H1 (cell line): Measurements from ENCODE around the gene GRID2. TPM values are rescaled to one million over a fixed set of nuclear protein-coding genes. Genes with fewer than 3 reads are reported as not detected.
A peak's percentile ranks its signal among the peaks of the same experiment; 100 is the strongest.

Experiments used
- CTCF ChIA-PET: fragments of 300-600 bp; sonication (Branson Sonifier 250); formaldehyde crosslinking; loops from one replicate; lab custom pipeline; 2021; ENCODE audit not compliant: partially characterized antibody; lab: Charles Lee
- POLR2A ChIA-PET: fragments of 300-600 bp; sonication (Branson Sonifier 250); formaldehyde crosslinking; loops from one replicate; lab custom pipeline; 2021; ENCODE audit warnings: inconsistent platforms; ENCODE audit not compliant: partially characterized antibody; lab: Charles Lee
- DNase-seq, 2 experiments: peaks; one replicate each; pipeline versions ENCODE4 v3.0.0 to v3.0.0-alpha.2; 2010 to 2022; ENCODE audit warnings: low spot score in 2 of 2, low read depth in 1 of 2, mixed read lengths in 1 of 2
- FAIRE-seq: peaks from 2 replicates; lab custom pipeline; 2011; peaks lifted over from hg19 to GRCh38; lab: Jason Lieb, UNC
- H2AFZ ChIP-seq: 2 replicates; pipeline ENCODE4 v1.8.1; 2012; ENCODE audit warnings: low read length, inconsistent platforms
- H2AK5ac ChIP-seq: 2 replicates; pipeline ENCODE4 v1.6.1; 2013; ENCODE audit warnings: low read depth, low read length
- H2BK120ac ChIP-seq: replicated peaks from 2 replicates; pipeline ENCODE3; 2013; ENCODE audit warnings: low read depth, low read length, inconsistent platforms
- H2BK12ac ChIP-seq: 2 replicates; pipeline ENCODE4 v1.6.1; 2013; ENCODE audit warnings: low read depth, low read length
- H2BK15ac ChIP-seq: 2 replicates; pipeline ENCODE4 v1.6.1; 2013; ENCODE audit warnings: low read length
- H2BK20ac ChIP-seq: 2 replicates; pipeline ENCODE4 v1.6.1; 2013; ENCODE audit warnings: low read length
- H2BK5ac ChIP-seq: 2 replicates; pipeline ENCODE4 v1.6.1; 2013; ENCODE audit warnings: low read depth, low read length
- H3K14ac ChIP-seq: 2 replicates; pipeline ENCODE4 v1.6.1; 2013; ENCODE audit warnings: inconsistent platforms; ENCODE audit not compliant: insufficient read length
- H3K18ac ChIP-seq: 2 replicates; pipeline ENCODE4 v1.6.1; 2013; ENCODE audit warnings: low read length; ENCODE audit errors: extremely low read depth
- H3K23ac ChIP-seq: 2 replicates; pipeline ENCODE4 v1.6.1; 2013; ENCODE audit warnings: inconsistent platforms; ENCODE audit not compliant: insufficient read length
- H3K23me2 ChIP-seq: 2 replicates; pipeline ENCODE4 v1.6.1; 2013; ENCODE audit warnings: low read depth, low read length
- H3K27ac ChIP-seq: 2 replicates; pipeline ENCODE4 v1.6.1; 2011; ENCODE audit warnings: low read depth, low read length, inconsistent platforms
- H3K27me3 ChIP-seq, 4 experiments: replicated peaks in 1 of 4; 1 replicate in 1 of 4; 2 replicates in 3 of 4; pipeline versions ENCODE4 v1.6.1 to v1.8.1; 2011 to 2013; ENCODE audit warnings: low read length in 3 of 4, mild to moderate bottlenecking in 3 of 4, inconsistent platforms in 2 of 4, mixed read lengths in 2 of 4, moderate library complexity in 1 of 4; ENCODE audit not compliant: control insufficient read depth in 3 of 4, insufficient read depth in 3 of 4; ENCODE audit errors: extremely low read depth in 1 of 4
- H3K36me3 ChIP-seq, 4 experiments: 2 replicates each; pipeline versions ENCODE4 v1.6.1 to v1.8.1; 2011 to 2013; ENCODE audit warnings: mild to moderate bottlenecking in 4 of 4, low read length in 3 of 4, moderate library complexity in 2 of 4, control low read depth in 1 of 4, inconsistent platforms in 1 of 4; ENCODE audit not compliant: insufficient read depth in 4 of 4, control insufficient read depth in 2 of 4
- H3K4ac ChIP-seq: replicated peaks from 2 replicates; pipeline ENCODE3; 2013; ENCODE audit warnings: low read length, low read depth, mixed read lengths, inconsistent platforms; ENCODE audit not compliant: insufficient read length
- H3K4me1 ChIP-seq, 4 experiments: replicated peaks in 1 of 4; 1 replicate in 1 of 4; 2 replicates in 3 of 4; pipeline versions ENCODE4 v1.6.1 to v1.8.1; 2011 to 2013; ENCODE audit warnings: low read length in 3 of 4, inconsistent platforms in 2 of 4, mixed read lengths in 1 of 4; ENCODE audit not compliant: insufficient read depth in 4 of 4, control insufficient read depth in 3 of 4
- H3K4me2 ChIP-seq, 2 experiments: 2 replicates each; pipeline versions ENCODE4 v1.6.1 to v1.8.1; 2011 to 2013; ENCODE audit warnings: low read depth in 2 of 2, low read length in 2 of 2, control low read depth in 1 of 2, inconsistent platforms in 1 of 2, mild to moderate bottlenecking in 1 of 2; ENCODE audit not compliant: insufficient read depth in 1 of 2
- H3K4me3 ChIP-seq, 4 experiments: fragments of 200-600, 300-600 bp in 1 of 4; sonication (generic), shearing (Covaris generic), sonication (Bioruptor Twin) in 1 of 4; 2 replicates each; pipeline versions ENCODE4 v1.5.1 to v1.8.1; 2011 to 2016; ENCODE audit warnings: low read length in 4 of 4, low read depth in 3 of 4, control low read depth in 2 of 4, inconsistent platforms in 2 of 4, mild to moderate bottlenecking in 2 of 4, mixed read lengths in 1 of 4, moderate library complexity in 1 of 4; ENCODE audit not compliant: insufficient read depth in 2 of 4; ENCODE audit errors: extremely low read depth in 1 of 4
- H3K56ac ChIP-seq: replicated peaks from 2 replicates; pipeline ENCODE3; 2013; ENCODE audit warnings: low read depth, mild to moderate bottlenecking, mixed read lengths, low read length, inconsistent platforms; ENCODE audit not compliant: insufficient read length
- H3K79me1 ChIP-seq: 2 replicates; pipeline ENCODE4 v1.6.1; 2013; ENCODE audit warnings: low read depth, low read length, control low read depth
- H3K79me2 ChIP-seq, 2 experiments: 2 replicates each; pipeline versions ENCODE4 v1.6.1 to v1.8.1; 2012 to 2013; ENCODE audit warnings: low read length in 2 of 2, mild to moderate bottlenecking in 2 of 2, inconsistent platforms in 1 of 2; ENCODE audit not compliant: insufficient read depth in 2 of 2, control insufficient read depth in 1 of 2
- H3K9ac ChIP-seq, 4 experiments: replicated peaks in 1 of 4; 1 replicate in 1 of 4; 2 replicates in 3 of 4; pipeline versions ENCODE4 v1.6.1 to v1.8.1; 2011 to 2013; ENCODE audit warnings: low read depth in 3 of 4, low read length in 3 of 4, control low read depth in 2 of 4, mild to moderate bottlenecking in 2 of 4, moderate library complexity in 2 of 4, inconsistent platforms in 1 of 4; ENCODE audit errors: extremely low read depth in 1 of 4
- H3K9me3 ChIP-seq, 2 experiments: 2 replicates each; pipeline versions ENCODE4 v1.6.1 to v1.8.1; 2012 to 2013; ENCODE audit warnings: mild to moderate bottlenecking in 2 of 2, moderate library complexity in 2 of 2, control low read depth in 1 of 2, inconsistent platforms in 1 of 2, low read depth in 1 of 2, low read length in 1 of 2, mixed read lengths in 1 of 2; ENCODE audit not compliant: insufficient read depth in 2 of 2
- H4K20me1 ChIP-seq, 2 experiments: replicated peaks in 1 of 2; 2 replicates each; pipeline versions ENCODE3 to v1.8.1; 2011 to 2013; ENCODE audit warnings: inconsistent platforms in 2 of 2, low read length in 2 of 2, mild to moderate bottlenecking in 1 of 2; ENCODE audit not compliant: insufficient read depth in 2 of 2, control insufficient read depth in 1 of 2
- H4K5ac ChIP-seq: 2 replicates; pipeline ENCODE4 v1.6.1; 2013; ENCODE audit warnings: low read length, low read depth, mixed read lengths, inconsistent platforms; ENCODE audit not compliant: insufficient read length
- H4K8ac ChIP-seq: 2 replicates; pipeline ENCODE4 v1.8.0; 2013; ENCODE audit warnings: mild to moderate bottlenecking, moderate library complexity, low read length, inconsistent platforms; ENCODE audit not compliant: insufficient read depth; ENCODE audit errors: extremely low read depth
- H4K91ac ChIP-seq: replicated peaks from 2 replicates; pipeline ENCODE3; 2013; ENCODE audit warnings: low read length, mixed read lengths, inconsistent platforms; ENCODE audit not compliant: insufficient read length
- PHF8 ChIP-seq: fragments of 200-600 bp; sonication (generic); conservative IDR thresholded peaks from 2 replicates; pipeline ENCODE4 v1.7.1; 2012; ENCODE audit warnings: low read depth, mild to moderate bottlenecking, inconsistent platforms, low read length, moderate library complexity
- TAF7 ChIP-seq: optimal IDR thresholded peaks from 2 replicates; pipeline ENCODE3; 2011; ENCODE audit warnings: low read depth, mild to moderate bottlenecking, inconsistent platforms, low read length, moderate library complexity, borderline replicate concordance
- WGBS, 2 experiments: shearing (Covaris generic) in 1 of 2; methylation state at CpG; one replicate each; pipeline versions ENCODE4 v1.1.6 to v1.1.7; 2013 to 2015; ENCODE audit warnings: low lambda C conversion rate in 2 of 2, mixed read lengths in 2 of 2, inconsistent platforms in 1 of 2, low coverage in 1 of 2, missing lambda C conversion rate in 1 of 2; ENCODE audit not compliant: insufficient replicate concordance in 2 of 2, insufficient coverage in 1 of 2, insufficient read length in 1 of 2; ENCODE audit errors: extremely low coverage in 1 of 2, missing lambda C conversion rate in 1 of 2; 5-methylcytosine and 5-hydroxymethylcytosine counted together
- polyA plus RNA-seq, 7 experiments: library from polyadenylated mRNA; depleted of rRNA in 3 of 7; stranded (reverse) in 5 of 7; unstranded in 2 of 7; fragments of >200 nt in 5 of 7; fragments of 200-250 nt in 2 of 7; gene quantifications; 1 replicate in 5 of 7; 2 replicates in 1 of 7; 4 replicates in 1 of 7; pipeline versions ENCODE4 v1.2.1 to v1.2.3, GENCODE V29; 2011 to 2013; ENCODE audit warnings: missing spikeins in 2 of 7, mixed read lengths in 2 of 7
- total RNA-seq: library from RNA; stranded (reverse); fragmentation: NEBNext Ultra II Directional; extraction: Animal tissue kit (Norgen Biotek cat#: 25700); gene quantifications from 2 replicates; pipeline ENCODE4 v1.2.1, GENCODE V29; 2021
- TF ChIP-seq, protein P1 (sequence below), 3 experiments: IDR thresholded peaks; 1 replicate in 2 of 3; 2 replicates in 1 of 3; pipeline versions ENCODE4 v1.5.1 to v1.6.1; 2011; ENCODE audit warnings: low read length in 3 of 3, mild to moderate bottlenecking in 3 of 3, inconsistent platforms in 2 of 3, low read depth in 1 of 3, moderate library complexity in 1 of 3; ENCODE audit not compliant: insufficient read depth in 1 of 3; ENCODE audit errors: control extremely low read depth in 1 of 3
- TF ChIP-seq, protein P2 (sequence below): IDR thresholded peaks from 2 replicates; pipeline ENCODE4 v1.6.1; 2011; ENCODE audit warnings: low read depth, mild to moderate bottlenecking, low read length; ENCODE audit not compliant: insufficient read depth

Gene GRID2
- total and polyA plus RNA-seq, 2 of the 8 experiments (the other 6 are each of a cell fraction or from before 2014, with no cell fraction given) = 31.1 to 81.9 TPM

DNA sequence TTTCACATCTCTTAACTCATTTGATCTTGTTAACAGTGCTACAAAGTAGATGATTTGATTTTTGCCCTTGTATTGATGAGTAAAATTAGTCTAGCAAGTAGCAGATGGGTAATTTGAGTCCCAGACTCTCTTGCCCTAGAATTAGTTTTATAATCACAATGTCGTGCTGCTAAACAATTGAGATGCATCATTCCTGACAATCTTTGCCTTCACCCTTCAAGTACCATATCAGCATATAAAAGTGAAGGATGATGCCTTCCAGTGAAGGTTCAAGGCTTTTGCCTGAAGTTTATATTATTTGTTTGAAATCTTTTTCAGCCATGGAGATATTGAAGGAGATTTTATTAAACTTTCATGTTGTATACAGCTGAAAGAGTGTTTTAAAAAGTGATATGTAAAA lies 141.4 kb downstream of the GRID2 start:
- Histone ChIP-seq H2BK12ac (no peak overlapping the region), H2AK5ac (no peak overlapping the region), H2BK20ac (no peak overlapping the region), H3K9ac (no peak overlapping the region), H3K4me2 (peak overlapping the region; percentile 75 to 77), H3K56ac (no peak overlapping the region), H4K8ac (no peak overlapping the region), H2BK120ac (no peak overlapping the region), H3K36me3 (peaks cover 0 to 26% (median 2%) of the 10 kb centered on the region in 4 experiments; a peak in 2 of 8 replicates), H3K9me3 (no peaks in the 10 kb centered on the region), H3K23me2 (no peaks in the 10 kb centered on the region; the same call in 1 of the 2 replicates), H4K5ac (peak overlapping the region; percentile 65), H3K27me3 (no peaks in the 10 kb centered on the region), H4K91ac (no peak overlapping the region), H3K4me3 (peak overlapping the region; percentile 21 to 76 (median 66); a peak in 7 of 8 replicates), H3K14ac (no peak overlapping the region), H3K18ac (no peak overlapping the region), H4K20me1 (peaks cover 1 to 2% of the 10 kb centered on the region in 2 experiments), H2BK5ac (no peak overlapping the region), H2AFZ (no peak overlapping the region), H3K27ac (no peak overlapping the region; the same call in 1 of the 2 replicates), H3K4me1 (peaks cover 0 to 29% (median 11%) of the 10 kb centered on the region in 4 experiments; a peak in 6 of 7 replicates), H3K23ac (no peak overlapping the region), H2BK15ac (no peak overlapping the region), H3K4ac (no peak overlapping the region), H3K79me1 (no peaks in the 10 kb centered on the region), H3K79me2 (peaks cover 33 to 88% of the 10 kb centered on the region in 2 experiments)
- CTCF ChIA-PET = no interaction called here
- WGBS, 2 experiments = 0% methylated on average over 1 of the region's 1 CpG; no CpG with 5 or more reads in 1 of the 2 experiments
- POLR2A ChIA-PET = interaction anchor here (1.0 to 3.6 kb wide), 7 partner anchors 8 to 173 kb away, joined by 4 to 26 read pairs (median 6); partner anchors contain the start of gene GRID2
- peak; percentile 81 for FAIRE-seq
- no peak for DNase-seq
- TF ChIP-seq, protein P1, sequence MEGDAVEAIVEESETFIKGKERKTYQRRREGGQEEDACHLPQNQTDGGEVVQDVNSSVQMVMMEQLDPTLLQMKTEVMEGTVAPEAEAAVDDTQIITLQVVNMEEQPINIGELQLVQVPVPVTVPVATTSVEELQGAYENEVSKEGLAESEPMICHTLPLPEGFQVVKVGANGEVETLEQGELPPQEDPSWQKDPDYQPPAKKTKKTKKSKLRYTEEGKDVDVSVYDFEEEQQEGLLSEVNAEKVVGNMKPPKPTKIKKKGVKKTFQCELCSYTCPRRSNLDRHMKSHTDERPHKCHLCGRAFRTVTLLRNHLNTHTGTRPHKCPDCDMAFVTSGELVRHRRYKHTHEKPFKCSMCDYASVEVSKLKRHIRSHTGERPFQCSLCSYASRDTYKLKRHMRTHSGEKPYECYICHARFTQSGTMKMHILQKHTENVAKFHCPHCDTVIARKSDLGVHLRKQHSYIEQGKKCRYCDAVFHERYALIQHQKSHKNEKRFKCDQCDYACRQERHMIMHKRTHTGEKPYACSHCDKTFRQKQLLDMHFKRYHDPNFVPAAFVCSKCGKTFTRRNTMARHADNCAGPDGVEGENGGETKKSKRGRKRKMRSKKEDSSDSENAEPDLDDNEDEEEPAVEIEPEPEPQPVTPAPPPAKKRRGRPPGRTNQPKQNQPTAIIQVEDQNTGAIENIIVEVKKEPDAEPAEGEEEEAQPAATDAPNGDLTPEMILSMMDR (IDR thresholded peaks at IDR 0.05; ENCODE audit: control extremely low read depth in 1 of 3, insufficient read depth in 1 of 3, low read depth in 1 of 3, low read length in 3 of 3) = no peak
- TF ChIP-seq, protein P2, sequence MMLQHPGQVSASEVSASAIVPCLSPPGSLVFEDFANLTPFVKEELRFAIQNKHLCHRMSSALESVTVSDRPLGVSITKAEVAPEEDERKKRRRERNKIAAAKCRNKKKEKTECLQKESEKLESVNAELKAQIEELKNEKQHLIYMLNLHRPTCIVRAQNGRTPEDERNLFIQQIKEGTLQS = no peak
- TF ChIP-seq PHF8 = no peak
- TF ChIP-seq TAF7 = no peak
